Measurements from ENCODE around the gene DNAJB8.

- TF ChIP-seq CTCF (IDR thresholded peaks at IDR 0.05; ENCODE audit: insufficient read depth, low read depth, low read length) = no peak
- TF ChIP-seq EZH2 (IDR thresholded peaks at IDR 0.05; ENCODE audit: insufficient read depth, low read length) = peak; percentile 84
Measured at GRCh38 chr3:128489927-128490649, 23.4 kb upstream of the DNAJB8 start.
